Breast epithelium (tissue), 3 donors: Measurements from ENCODE around the gene VMAC.

ENCODE experiments used
- POLR2A ChIP-seq: fragments of 450-650 bp; IDR thresholded peaks from one replicate; pipeline ENCODE4 v1.6.1; 2016; ENCODE audit warnings: antibody characterized with exemption, mild to moderate bottlenecking, moderate library complexity
- TF ChIP-seq, protein P1 (sequence below), 3 donors: fragments of 450-650 bp; IDR thresholded peaks; one replicate each; pipeline ENCODE4 v1.5.1; 2016 to 2017; ENCODE audit warnings: antibody characterized with exemption in 3 of 3, mild to moderate bottlenecking in 3 of 3, moderate library complexity in 3 of 3

DNA sequence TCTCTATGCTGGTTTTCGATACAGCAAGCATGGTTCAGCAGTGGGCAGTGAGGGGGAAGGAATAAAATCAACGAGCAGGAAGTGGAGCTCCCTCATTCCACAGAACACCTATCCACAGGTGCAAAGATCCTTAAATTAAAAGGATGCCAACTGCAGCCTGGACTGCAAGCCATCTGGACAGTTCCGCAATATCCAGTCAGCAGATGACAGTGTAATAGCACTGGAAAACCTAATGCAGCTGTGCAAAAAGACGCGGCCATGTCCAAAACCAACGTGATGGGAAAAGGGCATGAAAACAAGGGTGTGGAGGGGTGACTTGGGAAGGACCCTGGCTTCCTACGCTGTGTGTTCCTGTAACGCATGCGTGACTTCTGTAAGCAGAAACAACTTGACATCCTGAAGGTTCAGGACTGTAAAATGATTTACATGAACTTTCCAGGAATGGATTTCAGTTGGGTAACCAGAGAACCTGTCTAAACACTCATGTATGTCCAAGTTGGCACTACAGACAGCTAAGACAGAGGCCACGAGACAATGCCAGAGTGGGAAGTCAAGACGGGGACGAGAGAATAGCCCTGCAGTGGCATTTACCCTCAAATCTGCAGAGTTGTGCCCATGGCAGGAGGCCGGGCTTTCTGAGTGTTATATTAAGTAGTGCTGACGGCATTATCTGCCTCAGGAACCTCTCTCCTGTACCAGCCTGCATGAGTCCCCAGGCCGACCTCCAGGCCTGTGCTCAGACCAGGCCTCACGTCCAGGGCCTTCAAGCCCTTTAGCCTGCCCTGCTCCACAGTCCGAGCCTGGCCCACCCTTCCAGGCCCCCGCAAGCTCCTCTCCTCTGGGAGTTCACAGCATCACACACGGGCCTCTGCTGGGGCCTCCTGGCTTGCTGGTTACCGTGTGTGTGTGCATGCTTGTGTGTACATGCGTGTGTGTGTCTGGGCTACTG, 35.9 kb downstream of the VMAC start:
- TF ChIP-seq, protein P1, sequence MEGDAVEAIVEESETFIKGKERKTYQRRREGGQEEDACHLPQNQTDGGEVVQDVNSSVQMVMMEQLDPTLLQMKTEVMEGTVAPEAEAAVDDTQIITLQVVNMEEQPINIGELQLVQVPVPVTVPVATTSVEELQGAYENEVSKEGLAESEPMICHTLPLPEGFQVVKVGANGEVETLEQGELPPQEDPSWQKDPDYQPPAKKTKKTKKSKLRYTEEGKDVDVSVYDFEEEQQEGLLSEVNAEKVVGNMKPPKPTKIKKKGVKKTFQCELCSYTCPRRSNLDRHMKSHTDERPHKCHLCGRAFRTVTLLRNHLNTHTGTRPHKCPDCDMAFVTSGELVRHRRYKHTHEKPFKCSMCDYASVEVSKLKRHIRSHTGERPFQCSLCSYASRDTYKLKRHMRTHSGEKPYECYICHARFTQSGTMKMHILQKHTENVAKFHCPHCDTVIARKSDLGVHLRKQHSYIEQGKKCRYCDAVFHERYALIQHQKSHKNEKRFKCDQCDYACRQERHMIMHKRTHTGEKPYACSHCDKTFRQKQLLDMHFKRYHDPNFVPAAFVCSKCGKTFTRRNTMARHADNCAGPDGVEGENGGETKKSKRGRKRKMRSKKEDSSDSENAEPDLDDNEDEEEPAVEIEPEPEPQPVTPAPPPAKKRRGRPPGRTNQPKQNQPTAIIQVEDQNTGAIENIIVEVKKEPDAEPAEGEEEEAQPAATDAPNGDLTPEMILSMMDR (IDR thresholded peaks at IDR 0.05), result no peak
- TF ChIP-seq POLR2A, result no peak
